Common myeloid progenitor, CD34-positive (primary cell): ENCODE data around the gene RNF150.
"Not testable (repeated sequence)": the region's sequence is repeated elsewhere in the genome, so short reads cannot be mapped to it uniquely, and the experiment has no call there.

ENCODE experiments used
- CTCF ChIA-PET: fragments of 350-600 bp; sonication (Branson Sonifier 250); formaldehyde crosslinking; loops from one replicate; lab custom pipeline; 2021; ENCODE audit warnings: antibody characterized with exemption; lab: Charles Lee
- POLR2A ChIA-PET: fragments of 350-600 bp; sonication (Branson Sonifier 250); formaldehyde crosslinking; loops from one replicate; lab custom pipeline; 2021; ENCODE audit warnings: antibody characterized with exemption; lab: Charles Lee
- DNase-seq, 3 donors: peaks; one replicate each; pipeline versions ENCODE4 v3.0.0 to v3.0.0-alpha.2; 2013
- H3K27ac ChIP-seq, 2 experiments: 1 replicate in 1 of 2; 2 replicates in 1 of 2; pipeline ENCODE4 v1.7.0; 2013; ENCODE audit warnings: inconsistent platforms in 2 of 2, low read length in 2 of 2, mild to moderate bottlenecking in 2 of 2, low read depth in 1 of 2, moderate library complexity in 1 of 2; ENCODE audit not compliant: severe bottlenecking in 2 of 2, insufficient read depth in 1 of 2, poor library complexity in 1 of 2
- H3K27me3 ChIP-seq, 5 experiments: replicated peaks in 2 of 5; 1 replicate in 3 of 5; 2 replicates in 2 of 5; pipeline versions ENCODE4 v1.6.1 to v1.7.0; 2013; ENCODE audit warnings: low read length in 4 of 5, mild to moderate bottlenecking in 2 of 5, moderate library complexity in 2 of 5, inconsistent platforms in 1 of 5; ENCODE audit not compliant: insufficient read depth in 5 of 5, control insufficient read depth in 4 of 5
- H3K36me3 ChIP-seq, 4 experiments: 1 replicate in 2 of 4; 2 replicates in 2 of 4; pipeline versions ENCODE4 v1.6.1 to v1.7.0; 2013; ENCODE audit warnings: low read length in 3 of 4, control low read depth in 1 of 4, mild to moderate bottlenecking in 1 of 4; ENCODE audit not compliant: control insufficient read depth in 4 of 4, insufficient read depth in 4 of 4
- H3K4me1 ChIP-seq, 4 experiments: 1 replicate in 3 of 4; 2 replicates in 1 of 4; pipeline versions ENCODE4 v1.6.1 to v1.7.1; 2013; ENCODE audit warnings: low read length in 3 of 4, mild to moderate bottlenecking in 3 of 4, control low read depth in 1 of 4, inconsistent platforms in 1 of 4, moderate library complexity in 1 of 4; ENCODE audit not compliant: control insufficient read depth in 4 of 4, insufficient read depth in 4 of 4; ENCODE audit errors: control extremely low read depth in 1 of 4
- H3K4me3 ChIP-seq, 7 experiments: 1 replicate in 4 of 7; 2 replicates in 3 of 7; pipeline versions ENCODE4 v1.5.1 to v1.7.0; 2013; ENCODE audit warnings: mild to moderate bottlenecking in 7 of 7, low read length in 6 of 7, moderate library complexity in 6 of 7, inconsistent platforms in 2 of 7, low read depth in 2 of 7, control low read depth in 1 of 7; ENCODE audit not compliant: insufficient read depth in 4 of 7, control insufficient read depth in 1 of 7; ENCODE audit errors: extremely low read depth in 1 of 7
- H3K9me3 ChIP-seq, 5 experiments: 1 replicate in 4 of 5; 2 replicates in 1 of 5; pipeline versions ENCODE4 v1.6.1 to v1.7.1; 2013; ENCODE audit warnings: low read length in 4 of 5, mild to moderate bottlenecking in 2 of 5, inconsistent platforms in 1 of 5, low read depth in 1 of 5, moderate library complexity in 1 of 5; ENCODE audit not compliant: control insufficient read depth in 4 of 5, insufficient read depth in 2 of 5; ENCODE audit errors: control extremely low read depth in 1 of 5
- WGBS: methylation state at CpG from one replicate; pipeline ENCODE4 v1.1.5; 2013; ENCODE audit not compliant: insufficient coverage; 5-methylcytosine and 5-hydroxymethylcytosine counted together

Gene RNF150

DNA sequence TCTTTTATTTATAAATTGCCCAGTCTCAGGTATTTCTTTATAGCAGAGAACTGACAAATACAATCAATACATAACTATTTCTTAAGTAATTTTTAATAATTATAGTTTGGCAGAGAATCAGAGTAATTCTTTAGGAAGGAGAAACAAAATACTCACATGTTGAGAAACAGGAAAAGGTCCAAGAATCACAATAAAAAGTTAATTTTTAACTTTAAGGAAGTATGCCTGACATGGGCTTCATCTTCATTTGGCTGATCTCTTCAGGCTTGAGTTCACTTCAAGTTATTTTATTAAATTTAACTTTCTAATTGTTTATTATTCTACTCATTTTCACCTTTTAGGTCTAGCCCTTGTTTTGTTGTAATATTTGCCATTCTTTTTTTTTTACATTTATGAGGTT is 36.1 kb upstream of the RNF150 start:
- Histone ChIP-seq H3K4me1 (no peaks in the 10 kb centered on the region), H3K36me3 (no peaks in the 10 kb centered on the region), H3K27me3 (no peaks in the 10 kb centered on the region), H3K9me3 (peaks cover 0 to 5% (median 3%) of the 10 kb centered on the region in 5 experiments), H3K27ac (no peak overlapping the region), H3K4me3 (no peak overlapping the region)
- ChIA-PET CTCF (no interaction called here), POLR2A (no interaction called here)
- DNase-seq, result no peak

DNA sequence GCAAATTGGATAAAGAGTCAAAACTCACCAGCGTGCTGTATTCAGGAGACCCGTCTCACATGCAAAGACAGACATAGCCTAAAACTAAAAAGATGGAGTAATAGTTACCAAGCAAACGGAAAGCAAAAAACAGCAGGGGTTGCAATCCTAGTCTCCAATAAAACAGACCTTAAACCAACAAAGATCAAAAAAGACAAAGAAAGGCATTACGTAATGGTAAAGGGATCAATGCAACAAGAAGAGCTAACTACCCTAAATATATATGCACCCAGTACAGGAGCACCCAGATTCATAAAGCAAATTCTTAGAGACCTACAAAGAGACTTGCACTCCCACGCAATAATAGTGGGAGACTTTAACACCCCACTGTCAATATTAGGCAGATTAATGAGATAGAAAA is 31.7 kb upstream of the RNF150 start:
- POLR2A ChIA-PET, H3K27ac ChIP-seq: not testable (repeated sequence)

GRCh38 chr4:141159027-141159426 is 25.8 kb upstream of the RNF150 start:
- no peak overlapping the region for H3K4me3 ChIP-seq
- CTCF ChIA-PET, result interaction anchor here (0.7 to 2.1 kb wide), 8 partner anchors 10 to 1925 kb away, joined by 3 to 8 read pairs (median 3); partner anchors contain the start of gene RNF150
- WGBS, result 100% methylated on average over 1 of the region's 1 CpG
- H3K9me3 ChIP-seq, result peaks cover 0 to 6% (median 0%) of the 10 kb centered on the region in 5 experiments
- no peak overlapping the region for H3K27ac ChIP-seq
- no peak for DNase-seq
- H3K4me1 ChIP-seq, result no peaks in the 10 kb centered on the region
- no peaks in the 10 kb centered on the region for H3K27me3 ChIP-seq
- H3K36me3 ChIP-seq, result no peaks in the 10 kb centered on the region
- POLR2A ChIA-PET, result interaction anchor here (0.5 to 0.7 kb wide), 2 partner anchors 30 to 1858 kb away, joined by 3 read pairs; no protein-coding TSS in a partner anchor

More for the DNA sequence above, 31.7 kb upstream of the RNF150 start:
- H3K36me3 ChIP-seq, CTCF ChIA-PET, H3K4me3 ChIP-seq, DNase-seq, H3K4me1 ChIP-seq, H3K27me3 ChIP-seq: not testable (repeated sequence)
- peaks cover 0 to 10% (median 4%) of the 10 kb centered on the region in 5 experiments for H3K9me3 ChIP-seq
- no CpG with 5 or more reads among the region's 5 CpGs for WGBS

DNA sequence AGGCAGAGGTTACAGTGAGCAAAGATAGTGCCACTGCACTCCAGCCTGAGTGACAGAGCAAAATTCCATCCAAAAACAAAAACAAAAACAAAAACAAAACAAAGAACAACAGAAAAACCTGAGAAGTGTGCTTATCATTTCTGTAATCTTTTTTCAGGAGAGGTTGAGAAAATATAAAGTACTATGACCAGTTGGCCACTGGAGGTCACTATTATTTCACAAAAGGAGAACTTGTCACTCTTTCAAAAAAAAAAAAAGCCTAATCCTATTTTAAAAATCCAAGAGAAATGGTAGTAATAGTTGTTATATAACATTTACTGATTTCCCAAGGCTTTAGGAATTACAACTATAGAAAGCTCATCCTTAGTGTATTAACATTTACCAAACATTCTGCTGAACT is 24.9 kb upstream of the RNF150 start:
- Histone ChIP-seq H3K4me3 (no peak overlapping the region), H3K9me3 (peaks cover 0 to 6% (median 0%) of the 10 kb centered on the region in 5 experiments), H3K4me1 (no peaks in the 10 kb centered on the region), H3K36me3 (no peaks in the 10 kb centered on the region), H3K27me3 (no peaks in the 10 kb centered on the region), H3K27ac (no peak overlapping the region)
- DNase-seq, result peak; percentile 46 to 71 (median 62)
- POLR2A ChIA-PET, result interaction anchor here (0.5 kb wide), 1 partner anchor 1859 kb away, joined by 3 read pairs; no protein-coding TSS in a partner anchor
- CTCF ChIA-PET, result interaction anchor here (0.6 to 2.1 kb wide), 10 partner anchors 24 to 1926 kb away, joined by 3 to 8 read pairs (median 3); partner anchors contain the start of gene RNF150

- Histone ChIP-seq H3K36me3 (no peaks in the 10 kb centered on the region), H3K27ac (no peak overlapping the region), H3K27me3 (no peaks in the 10 kb centered on the region), H3K4me1 (no peaks in the 10 kb centered on the region), H3K9me3 (peaks cover 0 to 2% (median 0%) of the 10 kb centered on the region in 5 experiments), H3K4me3 (no peak overlapping the region)
- no peak for DNase-seq
- POLR2A ChIA-PET, result no interaction called here
- CTCF ChIA-PET, result no interaction called here
- WGBS, result 95% methylated on average over 4 of the region's 4 CpGs
These were observed 22.3 kb upstream of the RNF150 start for GRCh38 chr4:141155586-141155985.

- WGBS, result no CpG with 5 or more reads among the region's 3 CpGs
- Histone ChIP-seq H3K27me3 (no peaks in the 10 kb centered on the region), H3K4me1 (no peaks in the 10 kb centered on the region), H3K4me3 (no peak overlapping the region), H3K27ac (no peak overlapping the region), H3K36me3 (no peaks in the 10 kb centered on the region), H3K9me3 (no peaks in the 10 kb centered on the region)
- POLR2A ChIA-PET, result no interaction called here
- CTCF ChIA-PET, result interaction anchor here (1.0 to 1.2 kb wide), 2 partner anchors 10 to 26 kb away, joined by 3 read pairs; no protein-coding TSS in a partner anchor
- no peak for DNase-seq
These were observed 21.5 kb upstream of the RNF150 start for GRCh38 chr4:141154725-141155124.

GRCh38 chr4:141153751-141154510 is 20.7 kb upstream of the RNF150 start:
- WGBS, result 94% methylated on average over 3 of the region's 4 CpGs
- H3K36me3 ChIP-seq, result no peaks in the 10 kb centered on the region
- no peaks in the 10 kb centered on the region for H3K9me3 ChIP-seq
- ChIA-PET CTCF (interaction anchor here (1.0 to 1.2 kb wide), 2 partner anchors 9 to 27 kb away, joined by 3 read pairs; no protein-coding TSS in a partner anchor), POLR2A (no interaction called here)
- H3K27ac ChIP-seq, result no peak overlapping the region
- no peaks in the 10 kb centered on the region for H3K4me1 ChIP-seq
- no peak overlapping the region for H3K4me3 ChIP-seq
- H3K27me3 ChIP-seq, result no peaks in the 10 kb centered on the region
- no peak for DNase-seq
